Activated CD4-positive, alpha-beta T cell treated with anti-CD3 and anti-CD28 coated beads for 4 hours (primary cell): ENCODE data around the gene GULP1.
"Not testable (repeated sequence)": the region's sequence is repeated elsewhere in the genome, so short reads cannot be mapped to it uniquely, and the experiment has no call there.

ENCODE experiments used
- DNase-seq, 2 donors: peaks; one replicate each; pipeline ENCODE4 v3.0.0-alpha.2; 2020

GULP1 gene

GRCh38 chr2:188293601-188294351 lies 2.1 kb downstream of the GULP1 start:
- DNase-seq = no peak

GRCh38 chr2:188294352-188294926 lies 2.8 kb downstream of the GULP1 start:
- no peak for DNase-seq

GRCh38 chr2:188295067-188295685 lies 3.5 kb downstream of the GULP1 start:
- no peak for DNase-seq

- DNase-seq = no peak
Measured at GRCh38 chr2:188297978-188298377, 6.3 kb downstream of the GULP1 start.

GRCh38 chr2:188298937-188299371 lies 7.3 kb downstream of the GULP1 start:
- not testable (repeated sequence) for DNase-seq

GRCh38 chr2:188303363-188304031 lies 11.8 kb downstream of the GULP1 start:
- DNase-seq = no peak

GRCh38 chr2:188305271-188305670 lies 13.6 kb downstream of the GULP1 start:
- DNase-seq = no peak

- no peak for DNase-seq
Measured at GRCh38 chr2:188306271-188306670, 14.6 kb downstream of the GULP1 start.

- no peak for DNase-seq
Measured at GRCh38 chr2:188307850-188308283, 16.2 kb downstream of the GULP1 start.

GRCh38 chr2:188308483-188308882 lies 16.8 kb downstream of the GULP1 start:
- no peak for DNase-seq

- DNase-seq = no peak
Measured at GRCh38 chr2:188309364-188309763, 17.7 kb downstream of the GULP1 start.

- no peak for DNase-seq
Measured at GRCh38 chr2:188314314-188315054, 22.8 kb downstream of the GULP1 start.

GRCh38 chr2:188315750-188316149 lies 24.1 kb downstream of the GULP1 start:
- DNase-seq = no peak

- DNase-seq = no peak
Measured at GRCh38 chr2:188316342-188316741, 24.7 kb downstream of the GULP1 start.

- no peak for DNase-seq
Measured at GRCh38 chr2:188316791-188317423, 25.2 kb downstream of the GULP1 start.

GRCh38 chr2:188318161-188318749 lies 26.6 kb downstream of the GULP1 start:
- no peak for DNase-seq

- no peak for DNase-seq
Measured at GRCh38 chr2:188319838-188320237, 28.2 kb downstream of the GULP1 start.

GRCh38 chr2:188320861-188321260 lies 29.2 kb downstream of the GULP1 start:
- no peak for DNase-seq

GRCh38 chr2:188322569-188323551 lies 31.2 kb downstream of the GULP1 start:
- no peak for DNase-seq

- no peak for DNase-seq
Measured at GRCh38 chr2:188324067-188324466, 32.4 kb downstream of the GULP1 start.

GRCh38 chr2:188326290-188326668 lies 34.6 kb downstream of the GULP1 start:
- DNase-seq = no peak
